Right lobe of liver (tissue), 4 donors: ENCODE results near the gene ETFA.

Experiments used
- POLR2A ChIP-seq: fragments of 450-650 bp; IDR thresholded peaks from one replicate; pipeline ENCODE4 v1.6.1; 2017; ENCODE audit warnings: antibody characterized with exemption, mild to moderate bottlenecking
- TF ChIP-seq, protein P1 (sequence below), 4 donors: fragments of 200-600 bp in 3 of 4; fragments of 450-650 bp in 1 of 4; IDR thresholded peaks; one replicate each; pipeline versions ENCODE4 v1.5.1 to v1.8.0; 2016 to 2022; ENCODE audit warnings: antibody characterized with exemption in 4 of 4, mild to moderate bottlenecking in 2 of 4
- donor health status: DM: no; HTN: no; CAD: no.
- donor health status: DM: no; HTN: no; CAD: no.
- donor health status: DM: no; HTN: yes; CAD: no.

DNA sequence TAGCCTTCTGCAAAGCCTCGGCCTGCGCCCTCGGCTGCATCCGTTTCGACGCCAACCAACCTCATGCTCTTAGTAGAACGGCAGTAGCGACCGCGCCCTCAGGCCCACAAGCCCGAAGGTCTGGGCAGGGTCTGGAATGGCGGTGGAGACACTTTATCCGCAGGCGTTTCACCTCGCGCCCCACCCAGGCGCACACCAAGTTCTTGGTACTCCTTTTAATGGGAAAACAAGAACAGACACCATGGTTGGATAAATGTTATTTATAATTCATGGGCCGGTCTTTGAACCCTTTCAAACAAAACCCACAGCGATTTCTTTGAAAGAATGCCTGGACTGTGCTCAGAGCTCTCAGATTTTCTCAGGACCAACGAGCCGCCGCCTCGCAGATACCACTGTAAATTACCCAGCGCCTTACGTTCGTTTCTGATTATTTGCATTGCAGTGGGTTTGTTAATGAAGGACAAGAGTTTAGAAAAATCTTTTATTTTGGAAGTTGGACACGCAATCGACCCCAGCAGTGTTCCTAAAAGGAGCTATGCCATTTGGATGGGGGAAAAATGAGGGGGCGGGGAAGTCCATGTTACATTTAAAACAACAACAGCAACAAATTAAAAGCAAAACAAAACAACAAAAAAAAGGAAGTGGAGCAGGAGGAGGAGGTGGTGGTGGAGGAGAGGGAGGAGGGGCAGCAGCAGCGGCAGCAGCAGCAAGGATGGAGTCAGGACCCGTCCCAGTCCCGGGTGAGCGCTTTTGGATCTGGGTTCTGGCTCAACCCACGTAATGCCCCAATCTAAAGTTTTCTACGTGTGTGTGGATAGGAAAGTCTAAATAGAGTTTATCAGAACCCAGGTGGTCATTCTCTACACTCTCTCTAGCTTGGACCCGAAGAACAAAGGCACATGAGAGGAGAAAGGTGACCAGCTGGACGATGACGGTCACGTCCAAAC is 24.3 kb upstream of the ETFA start:
- TF ChIP-seq, protein P1, sequence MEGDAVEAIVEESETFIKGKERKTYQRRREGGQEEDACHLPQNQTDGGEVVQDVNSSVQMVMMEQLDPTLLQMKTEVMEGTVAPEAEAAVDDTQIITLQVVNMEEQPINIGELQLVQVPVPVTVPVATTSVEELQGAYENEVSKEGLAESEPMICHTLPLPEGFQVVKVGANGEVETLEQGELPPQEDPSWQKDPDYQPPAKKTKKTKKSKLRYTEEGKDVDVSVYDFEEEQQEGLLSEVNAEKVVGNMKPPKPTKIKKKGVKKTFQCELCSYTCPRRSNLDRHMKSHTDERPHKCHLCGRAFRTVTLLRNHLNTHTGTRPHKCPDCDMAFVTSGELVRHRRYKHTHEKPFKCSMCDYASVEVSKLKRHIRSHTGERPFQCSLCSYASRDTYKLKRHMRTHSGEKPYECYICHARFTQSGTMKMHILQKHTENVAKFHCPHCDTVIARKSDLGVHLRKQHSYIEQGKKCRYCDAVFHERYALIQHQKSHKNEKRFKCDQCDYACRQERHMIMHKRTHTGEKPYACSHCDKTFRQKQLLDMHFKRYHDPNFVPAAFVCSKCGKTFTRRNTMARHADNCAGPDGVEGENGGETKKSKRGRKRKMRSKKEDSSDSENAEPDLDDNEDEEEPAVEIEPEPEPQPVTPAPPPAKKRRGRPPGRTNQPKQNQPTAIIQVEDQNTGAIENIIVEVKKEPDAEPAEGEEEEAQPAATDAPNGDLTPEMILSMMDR (IDR thresholded peaks at IDR 0.05), result no peak
- no peak for TF ChIP-seq POLR2A
